GM06990 (cell line): ENCODE results near the gene OR10D3.

Source experiments
- DNase-seq: peaks from one replicate; pipeline ENCODE4 v3.0.0-alpha.2; 2011; ENCODE audit not compliant: insufficient read length; ENCODE audit errors: extremely low read depth
- H3K27me3 ChIP-seq: replicated peaks from 2 replicates; pipeline ENCODE4 v1.6.0; 2011; ENCODE audit warnings: low read length; ENCODE audit not compliant: control insufficient read depth, insufficient read depth
- H3K36me3 ChIP-seq: 2 replicates; pipeline ENCODE4 v1.5.1; 2011; ENCODE audit warnings: low read length; ENCODE audit not compliant: control insufficient read depth, insufficient read depth
- H3K4me3 ChIP-seq: replicated peaks from 2 replicates; pipeline ENCODE4 v1.5.1; 2011; ENCODE audit warnings: low read depth, mild to moderate bottlenecking, control low read depth, low read length
- CTCF ChIP-seq: IDR thresholded peaks from 2 replicates; pipeline ENCODE4 v1.5.1; 2011; ENCODE audit warnings: low read length, control low read depth, mild to moderate bottlenecking, inconsistent platforms; ENCODE audit not compliant: insufficient read depth, poor library complexity, severe bottlenecking

OR10D3 gene

GRCh38 chr11:124225471-124225870, 42.3 kb downstream of the OR10D3 start:
- Histone ChIP-seq H3K27me3 (no peaks in the 10 kb centered on the region), H3K36me3 (no peaks in the 10 kb centered on the region), H3K4me3 (no peak overlapping the region)
- DNase-seq: no peak
- TF ChIP-seq CTCF: no peak

- Histone ChIP-seq H3K36me3 (no peaks in the 10 kb centered on the region), H3K27me3 (no peaks in the 10 kb centered on the region), H3K4me3 (no peak overlapping the region)
- DNase-seq: no peak
- no peak for TF ChIP-seq CTCF
These were observed 50.2 kb downstream of the OR10D3 start for GRCh38 chr11:124233376-124233775.
